WTC11 (cell line): Measurements from ENCODE around the gene CD28. TPM values are rescaled to one million over a fixed set of nuclear protein-coding genes. Genes with fewer than 3 reads are reported as not detected.

Experiments used
- ATAC-seq: fragments of 200-7000 bp; cut with Tn5 transposase; 2 replicates; pipeline ENCODE4 v1.10.0; 2021; ENCODE audit warnings: mild to moderate bottlenecking, moderate library complexity
- CTCF ChIA-PET: fragments of 300-600 bp; sonication (Branson Sonifier 250); formaldehyde crosslinking; loops from one replicate; lab custom pipeline; 2021; ENCODE audit warnings: antibody characterized with exemption; lab: Charles Lee
- POLR2A ChIA-PET: fragments of 350-600 bp; sonication (Branson Sonifier 250); formaldehyde crosslinking; loops from one replicate; lab custom pipeline; 2021; ENCODE audit warnings: antibody characterized with exemption; lab: Charles Lee
- DNase-seq: peaks from one replicate; pipeline ENCODE4 v3.0.0; 2021; ENCODE audit warnings: low spot score
- H3K27ac Mint-ChIP-seq: 2 replicates; pipeline ENCODE4 v1.8.0; 2021; ENCODE audit warnings: mixed read lengths
- H3K27me3 Mint-ChIP-seq: 2 replicates; pipeline ENCODE4 v1.8.0; 2021; ENCODE audit warnings: low read depth, mild to moderate bottlenecking, moderate library complexity, mixed read lengths
- H3K36me3 Mint-ChIP-seq: 2 replicates; pipeline ENCODE4 v1.8.0; 2021; ENCODE audit warnings: mixed read lengths
- H3K4me1 Mint-ChIP-seq: 2 replicates; pipeline ENCODE4 v1.8.0; 2022; ENCODE audit warnings: mixed read lengths
- H3K4me3 Mint-ChIP-seq: 2 replicates; pipeline ENCODE4 v1.8.0; 2021; ENCODE audit warnings: mild to moderate bottlenecking, moderate library complexity, mixed read lengths
- H3K9me3 Mint-ChIP-seq: 2 replicates; pipeline ENCODE4 v1.8.0; 2021; ENCODE audit warnings: mixed read lengths
- E2F5 ChIP-seq: sonication (generic); formaldehyde crosslinking; IDR thresholded peaks from 2 replicates; pipeline ENCODE4 v1.8.1; 2022; ENCODE audit warnings: mild to moderate bottlenecking, moderate library complexity, missing genetic modification reagents
- ERG ChIP-seq: fragments of 250-450 bp; sonication (Bioruptor Pico); IDR thresholded peaks from 2 replicates; pipeline ENCODE4 v1.8.0; 2021; ENCODE audit warnings: mild to moderate bottlenecking
- ETV6 ChIP-seq: sonication (generic); formaldehyde crosslinking; IDR thresholded peaks from 2 replicates; pipeline ENCODE4 v1.8.1; 2022; ENCODE audit warnings: mild to moderate bottlenecking, missing genetic modification reagents
- FOXP1 ChIP-seq: sonication (generic); formaldehyde crosslinking; IDR thresholded peaks from 2 replicates; pipeline ENCODE4 v1.8.0; 2022; ENCODE audit warnings: missing genetic modification reagents, mild to moderate bottlenecking, moderate library complexity, borderline replicate concordance
- GABPB1 ChIP-seq: sonication (generic); formaldehyde crosslinking; IDR thresholded peaks from 2 replicates; pipeline ENCODE4 v1.8.1; 2023; ENCODE audit warnings: mild to moderate bottlenecking, missing genetic modification reagents
- GRHL2 ChIP-seq: fragments of 250-450 bp; sonication (Bioruptor Pico); IDR thresholded peaks from 2 replicates; pipeline ENCODE4 v1.8.0; 2022; ENCODE audit warnings: mild to moderate bottlenecking, moderate library complexity; ENCODE audit not compliant: insufficient replicate concordance, severe bottlenecking
- JUN ChIP-seq: sonication (generic); formaldehyde crosslinking; IDR thresholded peaks from 2 replicates; pipeline ENCODE4 v1.8.0; 2023; ENCODE audit warnings: mild to moderate bottlenecking, missing genetic modification reagents
- KAT7 ChIP-seq: sonication (generic); formaldehyde crosslinking; IDR thresholded peaks from 2 replicates; pipeline ENCODE4 v1.8.1; 2023; ENCODE audit warnings: missing genetic modification reagents, mild to moderate bottlenecking, borderline replicate concordance
- NR2C2 ChIP-seq: sonication (generic); formaldehyde crosslinking; IDR thresholded peaks from 2 replicates; pipeline ENCODE4 v1.8.0; 2022; ENCODE audit warnings: mild to moderate bottlenecking, missing genetic modification reagents
- OVOL2 ChIP-seq: fragments of 250-450 bp; sonication (Bioruptor Pico); IDR thresholded peaks from 2 replicates; pipeline ENCODE4 v1.9.0; 2021; ENCODE audit warnings: mild to moderate bottlenecking, borderline replicate concordance
- PRDM15 ChIP-seq: sonication (generic); formaldehyde crosslinking; IDR thresholded peaks from 2 replicates; pipeline ENCODE4 v1.8.0; 2022; ENCODE audit warnings: missing genetic modification reagents
- PRRX2 ChIP-seq: fragments of 250-450 bp; sonication (Bioruptor Pico); IDR thresholded peaks from 2 replicates; pipeline ENCODE4 v1.8.0; 2021; ENCODE audit warnings: mild to moderate bottlenecking
- RORB ChIP-seq: fragments of 250-450 bp; sonication (Bioruptor Pico); IDR thresholded peaks from 2 replicates; pipeline ENCODE4 v1.9.0; 2021; ENCODE audit warnings: mild to moderate bottlenecking
- SOX15 ChIP-seq: fragments of 250-450 bp; sonication (Bioruptor Pico); IDR thresholded peaks from 2 replicates; pipeline ENCODE4 v1.9.0; 2021; ENCODE audit warnings: mild to moderate bottlenecking
- ZNF232 ChIP-seq: sonication (generic); formaldehyde crosslinking; IDR thresholded peaks from 2 replicates; pipeline ENCODE4 v1.8.0; 2022; ENCODE audit warnings: mild to moderate bottlenecking, missing genetic modification reagents
- ZNF317 ChIP-seq: sonication (generic); formaldehyde crosslinking; IDR thresholded peaks from 2 replicates; pipeline ENCODE4 v1.8.1; 2023; ENCODE audit warnings: low read depth, mild to moderate bottlenecking, moderate library complexity, missing genetic modification reagents, borderline replicate concordance
- total RNA-seq: library from RNA; stranded (reverse); gene quantifications from 3 replicates; pipeline ENCODE4 v1.2.3, GENCODE V29; 2021
- TF ChIP-seq, protein P1 (sequence below): sonication (generic); formaldehyde crosslinking; IDR thresholded peaks from 2 replicates; pipeline ENCODE4 v1.8.0; 2022; ENCODE audit warnings: mild to moderate bottlenecking, missing genetic modification reagents
- TF ChIP-seq, protein P2 (sequence below): sonication (generic); formaldehyde crosslinking; IDR thresholded peaks from 2 replicates; pipeline ENCODE4 v1.8.1; 2023; ENCODE audit warnings: mild to moderate bottlenecking, missing genetic modification reagents

Gene CD28
- total RNA-seq, 1 experiment from 2014 or later: 0.11 TPM

- no peak for TF ChIP-seq ZNF317 (CRISPR knock-in tag)
Observed at GRCh38 chr2:203759690-203760365, 53.4 kb downstream of the CD28 start (continued).

- ChIA-PET POLR2A (no interaction called here), CTCF (no interaction called here)
- TF ChIP-seq JUN (CRISPR knock-in tag) (no peak), ZNF317 (CRISPR knock-in tag) (no peak), ZNF232 (no peak), OVOL2 (CRISPR knock-in tag) (no peak), PRDM15 (CRISPR knock-in tag) (no peak), ETV6 (no peak), GRHL2 (no peak), ERG (no peak), NR2C2 (CRISPR knock-in tag) (no peak), GABPB1 (CRISPR knock-in tag) (no peak), E2F5 (CRISPR knock-in tag) (no peak), RORB (no peak), PRRX2 (CRISPR knock-in tag) (no peak), KAT7 (CRISPR knock-in tag) (no peak), FOXP1 (CRISPR knock-in tag) (no peak), SOX15 (CRISPR knock-in tag) (no peak)
- TF ChIP-seq, protein P1, sequence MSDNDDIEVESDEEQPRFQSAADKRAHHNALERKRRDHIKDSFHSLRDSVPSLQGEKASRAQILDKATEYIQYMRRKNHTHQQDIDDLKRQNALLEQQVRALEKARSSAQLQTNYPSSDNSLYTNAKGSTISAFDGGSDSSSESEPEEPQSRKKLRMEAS (CRISPR knock-in tag): no peak
- TF ChIP-seq, protein P2, sequence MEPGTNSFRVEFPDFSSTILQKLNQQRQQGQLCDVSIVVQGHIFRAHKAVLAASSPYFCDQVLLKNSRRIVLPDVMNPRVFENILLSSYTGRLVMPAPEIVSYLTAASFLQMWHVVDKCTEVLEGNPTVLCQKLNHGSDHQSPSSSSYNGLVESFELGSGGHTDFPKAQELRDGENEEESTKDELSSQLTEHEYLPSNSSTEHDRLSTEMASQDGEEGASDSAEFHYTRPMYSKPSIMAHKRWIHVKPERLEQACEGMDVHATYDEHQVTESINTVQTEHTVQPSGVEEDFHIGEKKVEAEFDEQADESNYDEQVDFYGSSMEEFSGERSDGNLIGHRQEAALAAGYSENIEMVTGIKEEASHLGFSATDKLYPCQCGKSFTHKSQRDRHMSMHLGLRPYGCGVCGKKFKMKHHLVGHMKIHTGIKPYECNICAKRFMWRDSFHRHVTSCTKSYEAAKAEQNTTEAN (CRISPR knock-in tag): no peak
- ATAC-seq (no peak), DNase-seq (no peak)
- Mint-ChIP-seq H3K27ac (no peak overlapping the region), H3K27me3 (no peaks in the 10 kb centered on the region), H3K4me3 (no peak overlapping the region), H3K9me3 (peaks cover 21% of the 10 kb centered on the region), H3K4me1 (peaks cover 12% of the 10 kb centered on the region), H3K36me3 (peaks cover 10% of the 10 kb centered on the region)
Observed at GRCh38 chr2:203761121-203761520, 54.7 kb downstream of the CD28 start.
